ENCODE data around the gene PPFIBP2. TPM values are rescaled to one million over a fixed set of nuclear protein-coding genes. Genes with fewer than 3 reads are reported as not detected.

Gene PPFIBP2
- total RNA-seq, 1 experiment from 2014 or later = 13.9 TPM

DNA sequence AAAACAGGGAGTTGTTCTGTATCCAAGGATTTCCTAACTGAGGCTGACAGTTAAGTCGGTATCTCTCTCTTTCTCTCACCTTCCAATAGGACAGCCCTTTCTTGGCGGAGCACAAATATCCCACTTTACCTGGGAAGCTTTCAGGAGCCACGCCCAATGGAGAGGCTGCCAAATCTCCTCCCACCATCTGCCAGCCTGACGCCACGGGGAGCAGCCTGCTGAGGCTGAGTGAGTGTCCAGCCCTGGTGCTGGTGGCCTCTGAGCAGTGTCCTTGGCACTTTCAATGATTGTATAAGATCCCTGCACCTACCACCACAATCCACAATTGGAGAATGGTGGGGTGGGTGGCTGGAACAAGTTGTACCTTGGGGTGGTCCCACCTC, 125.8 kb downstream of the PPFIBP2 start:
- Histone ChIP-seq H3K9me3 (ENCODE audit: insufficient read depth, low read depth) (no peaks in the 10 kb centered on the region), H2AFZ (no peak overlapping the region), H3K4me1 (replicated peaks; ENCODE audit: insufficient read depth) (0 out of 2 replicates have a peak, but pooled peaks cover 4% of the 10 kb centered on the region), H3K4me2 (no peak overlapping the region), H3K4me3 (no peak overlapping the region), H3F3A (ENCODE audit: insufficient read depth, low read depth) (no peaks in the 10 kb centered on the region), H4K20me1 (ENCODE audit: insufficient read depth) (no peaks in the 10 kb centered on the region), H3K36me3 (ENCODE audit: low read depth) (no peaks in the 10 kb centered on the region), H3K27me3 (ENCODE audit: insufficient read depth, low read depth) (no peaks in the 10 kb centered on the region), H3K27ac (no peak overlapping the region), H3K79me2 (ENCODE audit: low read depth) (no peaks in the 10 kb centered on the region), H3K9me2 (ENCODE audit: insufficient read depth) (no peaks in the 10 kb centered on the region)
- no TSS peak for BruUV-seq (replicated peaks)
- intact Hi-C loops (cut with micrococcal nuclease; ENCODE audit: unreplicated experiment) = no loop called here
- CTCF ChIA-PET = no interaction called here
- TF ChIP-seq EZH2 (IDR thresholded peaks at IDR 0.05; ENCODE audit: low read depth) = no peak
- TF ChIP-seq, protein P1, sequence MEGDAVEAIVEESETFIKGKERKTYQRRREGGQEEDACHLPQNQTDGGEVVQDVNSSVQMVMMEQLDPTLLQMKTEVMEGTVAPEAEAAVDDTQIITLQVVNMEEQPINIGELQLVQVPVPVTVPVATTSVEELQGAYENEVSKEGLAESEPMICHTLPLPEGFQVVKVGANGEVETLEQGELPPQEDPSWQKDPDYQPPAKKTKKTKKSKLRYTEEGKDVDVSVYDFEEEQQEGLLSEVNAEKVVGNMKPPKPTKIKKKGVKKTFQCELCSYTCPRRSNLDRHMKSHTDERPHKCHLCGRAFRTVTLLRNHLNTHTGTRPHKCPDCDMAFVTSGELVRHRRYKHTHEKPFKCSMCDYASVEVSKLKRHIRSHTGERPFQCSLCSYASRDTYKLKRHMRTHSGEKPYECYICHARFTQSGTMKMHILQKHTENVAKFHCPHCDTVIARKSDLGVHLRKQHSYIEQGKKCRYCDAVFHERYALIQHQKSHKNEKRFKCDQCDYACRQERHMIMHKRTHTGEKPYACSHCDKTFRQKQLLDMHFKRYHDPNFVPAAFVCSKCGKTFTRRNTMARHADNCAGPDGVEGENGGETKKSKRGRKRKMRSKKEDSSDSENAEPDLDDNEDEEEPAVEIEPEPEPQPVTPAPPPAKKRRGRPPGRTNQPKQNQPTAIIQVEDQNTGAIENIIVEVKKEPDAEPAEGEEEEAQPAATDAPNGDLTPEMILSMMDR (conservative IDR thresholded peaks at IDR 0.05) = no peak
- POLR2A ChIA-PET (ENCODE audit: unreplicated experiment) = no interaction called here
- no peak for DNase-seq

DNA sequence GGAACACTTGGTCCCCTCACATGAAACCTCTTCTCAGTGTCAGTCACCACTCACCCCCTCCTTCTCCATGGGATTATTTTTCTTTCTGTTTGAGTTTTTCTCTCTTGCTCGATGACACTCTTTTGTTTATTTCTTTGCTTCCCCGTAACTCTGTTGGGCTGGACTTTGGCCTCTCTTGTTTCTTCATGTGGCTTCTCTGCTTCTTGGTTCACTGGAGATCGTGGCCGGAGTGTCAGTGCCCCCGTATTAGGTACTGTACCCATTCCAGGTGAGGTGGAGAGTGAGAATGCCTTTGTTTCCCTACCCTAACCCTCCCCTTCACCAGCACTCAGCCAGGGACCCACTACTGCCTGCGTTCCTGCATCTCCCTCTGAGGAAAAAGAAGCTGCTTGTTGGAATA, 127.0 kb downstream of the PPFIBP2 start:
- Histone ChIP-seq H3K9me3 (ENCODE audit: insufficient read depth, low read depth) (no peaks in the 10 kb centered on the region), H2AFZ (no peak overlapping the region), H3K4me1 (replicated peaks; ENCODE audit: insufficient read depth) (0 out of 2 replicates have a peak, but pooled peaks cover 4% of the 10 kb centered on the region), H3K27me3 (ENCODE audit: insufficient read depth, low read depth) (no peaks in the 10 kb centered on the region), H3K27ac (no peak overlapping the region), H3K4me3 (no peak overlapping the region), H4K20me1 (ENCODE audit: insufficient read depth) (no peaks in the 10 kb centered on the region), H3K36me3 (ENCODE audit: low read depth) (no peaks in the 10 kb centered on the region), H3K79me2 (ENCODE audit: low read depth) (no peaks in the 10 kb centered on the region), H3K9me2 (ENCODE audit: insufficient read depth) (no peaks in the 10 kb centered on the region), H3K4me2 (no peak overlapping the region), H3F3A (ENCODE audit: insufficient read depth, low read depth) (no peaks in the 10 kb centered on the region)
- no TSS peak for BruUV-seq (replicated peaks)
- intact Hi-C loops (cut with micrococcal nuclease; ENCODE audit: unreplicated experiment) = no loop called here
- TF ChIP-seq, protein P1 (conservative IDR thresholded peaks at IDR 0.05) = no peak
- TF ChIP-seq EZH2 (IDR thresholded peaks at IDR 0.05; ENCODE audit: low read depth) = no peak
- no peak for DNase-seq
- POLR2A ChIA-PET (ENCODE audit: unreplicated experiment) = no interaction called here
- CTCF ChIA-PET = no interaction called here

DNA sequence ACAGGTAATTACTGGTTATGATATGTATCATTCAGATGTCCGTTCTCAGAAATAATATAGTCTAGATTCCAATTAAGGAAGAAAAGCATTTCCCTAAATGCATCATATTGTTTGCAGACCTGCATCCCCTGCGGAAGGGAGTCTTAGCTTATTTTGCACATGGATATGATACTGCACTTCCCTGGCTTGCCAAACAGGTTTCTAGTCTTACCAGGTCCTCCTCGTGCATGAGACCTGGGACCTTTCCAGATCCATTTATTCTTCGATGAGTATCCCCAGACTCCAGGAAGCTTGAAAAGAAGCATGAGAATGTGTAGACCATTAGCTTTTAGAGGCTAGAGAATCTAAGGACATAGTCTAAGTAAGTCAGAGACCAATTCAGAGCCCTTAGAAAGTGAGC, 128.9 kb downstream of the PPFIBP2 start:
- no peak for TF ChIP-seq EZH2 (IDR thresholded peaks at IDR 0.05; ENCODE audit: low read depth)
- TF ChIP-seq, protein P1 (conservative IDR thresholded peaks at IDR 0.05) = no peak
- no TSS peak for BruUV-seq (replicated peaks)
- no peaks in the 10 kb centered on the region for H3K79me2 ChIP-seq (ENCODE audit: low read depth)

More for the DNA sequence above, 128.9 kb downstream of the PPFIBP2 start:
- no peaks in the 10 kb centered on the region for H3F3A ChIP-seq (ENCODE audit: insufficient read depth, low read depth)
- ChIA-PET POLR2A (ENCODE audit: unreplicated experiment) (no interaction called here), CTCF (interaction anchor here (0.8 kb wide), 1 partner anchor 71 kb away, joined by 3 read pairs; no protein-coding TSS in a partner anchor)
- H3K27me3 ChIP-seq (ENCODE audit: insufficient read depth, low read depth) = no peaks in the 10 kb centered on the region
- H3K9me3 ChIP-seq (ENCODE audit: insufficient read depth, low read depth) = no peaks in the 10 kb centered on the region
- no peak overlapping the region for H3K27ac ChIP-seq
- H3K4me2 ChIP-seq = no peak overlapping the region
- intact Hi-C loops (cut with micrococcal nuclease; ENCODE audit: unreplicated experiment) = no loop called here
- H2AFZ ChIP-seq = no peak overlapping the region
- H3K9me2 ChIP-seq (ENCODE audit: insufficient read depth) = no peaks in the 10 kb centered on the region
- H3K4me1 ChIP-seq (replicated peaks; ENCODE audit: insufficient read depth) = 0 out of 2 replicates have a peak, but pooled peaks cover 4% of the 10 kb centered on the region
- H3K36me3 ChIP-seq (ENCODE audit: low read depth) = no peaks in the 10 kb centered on the region
- no peaks in the 10 kb centered on the region for H4K20me1 ChIP-seq (ENCODE audit: insufficient read depth)
- H3K4me3 ChIP-seq = no peak overlapping the region
- DNase-seq = peak; percentile 5 to 45
